ENCODE measurements around the gene TRIM49C.
"Not testable (repeated sequence)": the region's sequence is repeated elsewhere in the genome, so short reads cannot be mapped to it uniquely, and the experiment has no call there.

TRIM49C gene, protein sequence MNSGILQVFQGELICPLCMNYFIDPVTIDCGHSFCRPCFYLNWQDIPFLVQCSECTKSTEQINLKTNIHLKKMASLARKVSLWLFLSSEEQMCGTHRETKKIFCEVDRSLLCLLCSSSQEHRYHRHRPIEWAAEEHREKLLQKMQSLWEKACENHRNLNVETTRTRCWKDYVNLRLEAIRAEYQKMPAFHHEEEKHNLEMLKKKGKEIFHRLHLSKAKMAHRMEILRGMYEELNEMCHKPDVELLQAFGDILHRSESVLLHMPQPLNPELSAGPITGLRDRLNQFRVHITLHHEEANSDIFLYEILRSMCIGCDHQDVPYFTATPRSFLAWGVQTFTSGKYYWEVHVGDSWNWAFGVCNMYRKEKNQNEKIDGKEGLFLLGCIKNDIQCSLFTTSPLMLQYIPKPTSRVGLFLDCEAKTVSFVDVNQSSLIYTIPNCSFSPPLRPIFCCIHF

DNA sequence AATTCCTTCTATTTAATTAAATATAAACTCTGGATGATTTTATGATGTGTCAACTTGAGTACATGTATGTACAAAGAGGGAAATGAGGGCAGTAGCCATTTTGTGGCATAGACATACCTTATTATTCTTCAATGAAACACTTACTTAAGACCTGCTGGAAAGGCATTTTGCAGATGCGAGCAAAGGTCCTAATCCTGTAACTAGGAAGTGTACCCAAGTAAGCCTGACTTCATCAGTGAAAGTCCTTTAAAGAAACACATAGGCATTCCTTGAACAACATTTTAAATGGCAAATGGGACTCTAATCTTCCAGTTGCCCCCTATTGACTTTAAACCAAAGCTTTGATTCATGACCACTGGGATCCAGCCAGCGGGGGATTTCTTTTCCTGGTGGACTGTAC, at the start of gene TRIM49C:
TSS of gene TRIM49C (plus strand) at position 301 of the 400 bp plus-strand sequence. CDS start 4,106 bp downstream, outside the sequence.
- not testable (repeated sequence) for DNase-seq (ENCODE audit: low read depth)

DNA sequence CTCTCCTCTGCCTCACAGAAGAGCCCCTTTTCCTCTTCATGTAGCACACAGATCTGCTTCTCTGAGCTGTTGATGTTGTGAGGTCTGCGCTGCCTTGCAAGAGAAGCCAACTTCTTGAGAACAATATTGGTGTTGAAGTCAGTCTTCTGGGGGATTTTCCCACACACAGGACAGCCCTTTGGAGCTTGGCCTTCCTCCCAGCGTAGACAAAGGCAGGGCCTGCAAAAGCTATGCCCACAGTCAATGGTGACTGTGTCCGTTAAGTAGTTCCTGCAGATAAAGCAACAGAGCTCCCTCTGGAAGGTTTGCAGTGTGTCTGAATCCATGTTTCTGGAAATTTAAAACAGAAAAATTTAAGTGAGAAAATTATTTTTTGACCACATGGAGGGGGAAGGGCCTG, 6.7 kb upstream of the TRIM49C start:
- not testable (repeated sequence) for DNase-seq (ENCODE audit: low read depth)

DNA sequence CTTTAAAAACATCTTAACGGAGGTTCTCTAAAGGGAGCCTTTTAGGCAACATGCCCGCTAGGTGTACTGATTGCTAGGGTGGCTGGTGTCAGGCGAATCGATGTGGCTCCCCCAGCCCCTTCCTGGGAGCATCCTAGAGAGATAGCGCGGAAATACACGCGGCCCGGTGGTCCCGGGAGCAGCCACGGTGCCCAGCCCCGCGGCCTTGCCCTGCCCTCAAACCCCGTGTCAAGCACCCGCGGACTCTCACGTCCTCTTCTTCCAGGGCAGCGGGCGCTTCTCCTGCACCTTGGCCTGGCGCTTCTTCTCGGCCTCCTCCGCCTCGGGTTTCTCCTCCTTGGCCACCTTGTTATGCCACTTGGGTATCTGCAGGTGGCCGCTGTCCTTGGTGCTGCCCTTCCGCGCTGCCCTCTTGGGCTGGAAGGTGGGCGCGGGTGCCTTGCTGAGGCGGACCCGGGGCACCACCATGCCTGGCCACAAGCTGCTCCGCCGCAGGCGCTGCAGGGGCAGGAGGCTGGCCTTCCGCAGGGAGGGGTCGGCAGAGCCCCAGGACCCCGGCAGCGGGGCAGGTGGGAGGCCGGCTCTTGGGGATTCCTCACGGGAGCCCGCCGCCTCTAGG, 20.8 kb downstream of the TRIM49C start:
- not testable (repeated sequence) for DNase-seq (ENCODE audit: low read depth)

DNA sequence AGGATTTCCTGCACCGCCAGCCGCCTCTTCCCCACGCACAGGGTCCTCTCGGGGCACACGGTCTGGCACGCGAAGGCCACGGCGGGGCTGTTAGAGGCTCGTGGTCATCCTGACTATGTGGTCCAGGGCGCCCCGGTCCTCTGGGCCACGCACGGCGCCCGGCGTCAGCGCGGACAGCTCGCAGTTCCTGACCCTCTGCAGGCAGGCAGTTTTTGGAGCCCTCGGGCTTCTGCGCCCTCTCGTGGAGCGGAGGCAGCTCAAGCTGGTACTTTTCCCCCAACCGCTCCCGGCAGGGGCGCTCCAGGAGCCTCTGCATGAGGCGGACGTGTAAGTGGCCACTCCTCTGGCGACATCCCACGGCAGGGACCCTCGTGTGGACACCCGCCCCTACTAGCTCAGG, 21.4 kb downstream of the TRIM49C start:
- DNase-seq (ENCODE audit: low read depth) = not testable (repeated sequence)

DNA sequence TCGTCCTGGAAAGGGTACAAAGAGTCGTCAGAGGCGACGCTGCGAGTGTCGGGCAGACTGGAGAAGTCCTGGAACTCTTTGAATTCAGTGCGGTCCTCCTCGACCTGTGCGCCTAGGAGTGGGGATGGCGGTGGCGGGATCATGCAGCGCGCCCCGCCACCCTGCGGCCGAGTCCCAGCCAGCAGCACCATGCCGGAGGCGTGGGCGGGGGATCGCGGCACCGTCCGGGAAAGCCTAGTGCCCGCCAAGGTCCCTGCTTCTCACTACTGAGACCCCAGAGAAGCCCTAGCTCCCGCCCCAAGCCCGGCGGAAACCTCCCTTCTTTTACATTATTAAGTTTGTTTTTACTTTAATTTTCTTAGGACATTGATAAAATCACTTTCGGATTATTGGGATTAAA, 22.6 kb downstream of the TRIM49C start:
- DNase-seq (ENCODE audit: low read depth) = not testable (repeated sequence)

DNA sequence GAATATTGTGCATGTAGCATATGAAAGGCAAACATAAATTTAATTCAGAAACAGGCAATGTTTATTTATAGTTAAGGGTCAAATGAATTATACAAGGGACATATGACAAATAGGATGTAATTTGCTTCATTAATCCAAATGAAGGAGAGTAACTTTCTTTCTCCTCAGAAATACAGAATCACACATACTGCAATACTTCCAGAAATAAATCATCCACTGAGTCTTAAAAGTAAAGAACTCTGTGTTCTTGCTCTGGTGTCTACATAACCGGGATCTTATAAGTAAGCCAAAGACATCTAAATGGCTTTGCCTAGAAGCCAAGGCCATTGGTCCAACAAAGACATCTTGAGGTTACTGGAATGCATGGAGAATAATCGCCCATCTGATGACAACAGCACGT, 54.7 kb downstream of the TRIM49C start, which contains the start of gene UBTFL1:
TSS of gene UBTFL1 (plus strand) at position 301 of the 400 bp plus-strand sequence. CDS start at position 301, 0 bp downstream.
- not testable (repeated sequence) for DNase-seq (ENCODE audit: low read depth)

DNA sequence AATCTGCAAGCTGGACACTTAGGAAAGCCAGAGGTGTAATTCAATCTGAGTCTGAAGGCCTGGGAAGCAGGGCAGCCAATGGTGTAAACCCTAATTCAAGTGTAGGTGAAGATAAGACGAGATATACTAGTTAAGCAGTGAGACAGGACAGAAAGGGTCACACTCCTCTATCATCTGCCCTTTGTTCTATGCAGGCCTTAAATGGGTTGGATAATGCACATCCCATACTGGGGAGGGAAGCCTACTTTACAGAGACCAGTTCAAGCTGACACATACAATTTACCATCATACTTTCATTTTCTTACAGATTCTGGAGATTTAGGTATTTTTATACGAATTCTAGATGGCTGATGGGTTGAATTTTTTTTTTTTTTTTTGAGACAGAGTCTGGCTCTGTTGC, 57.8 kb downstream of the TRIM49C start:
- DNase-seq (ENCODE audit: low read depth) = not testable (repeated sequence)

Measured in fibroblast of gingiva (primary cell).